Measurements from ENCODE around the gene NCAM1.

The NCAM1 gene

DNA sequence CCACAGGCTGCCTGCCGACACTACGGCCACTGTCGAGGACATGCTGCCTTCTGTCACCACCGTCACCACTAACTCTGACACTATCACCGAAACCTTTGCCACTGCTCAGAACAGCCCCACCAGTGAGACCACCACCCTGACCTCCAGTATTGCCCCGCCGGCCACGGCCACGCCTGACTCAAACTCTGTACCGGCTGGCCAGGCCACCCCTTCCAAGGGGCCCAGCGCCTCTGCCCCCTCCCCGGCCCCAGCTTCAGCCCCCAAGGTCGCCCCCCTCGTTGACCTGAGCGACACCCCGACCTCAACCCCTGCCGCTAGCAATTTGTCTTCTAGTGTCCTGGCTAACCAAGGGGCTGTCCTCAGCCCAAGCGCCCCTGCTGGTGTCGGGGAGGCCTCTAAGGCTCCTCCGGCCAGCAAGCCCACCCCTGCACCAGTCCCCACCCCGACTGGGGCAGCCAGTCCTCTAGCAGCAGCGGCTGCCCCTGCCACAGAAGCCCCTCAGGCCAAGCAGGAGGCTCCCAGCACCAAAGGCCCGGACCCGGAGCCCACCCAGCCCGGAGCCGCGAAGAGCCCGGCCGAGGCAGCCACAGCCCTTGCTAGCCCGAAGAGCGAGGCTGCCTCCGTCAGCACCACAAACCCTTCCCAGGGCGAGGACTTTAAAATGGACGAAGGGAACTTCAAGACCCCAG lies 311.9 kb downstream of the NCAM1 start:
- no peak for DNase-seq (ENCODE audit: low read depth in 2 of 3, low spot score in 2 of 3)

GRCh38 chr11:113273720-113274119 lies 312.5 kb downstream of the NCAM1 start:
- DNase-seq (ENCODE audit: low read depth in 2 of 3, low spot score in 2 of 3): no peak

- no peak for DNase-seq (ENCODE audit: low read depth in 2 of 3, low spot score in 2 of 3)
Measured at GRCh38 chr11:113274713-113275582, 313.7 kb downstream of the NCAM1 start.

GRCh38 chr11:113275602-113276001 lies 314.4 kb downstream of the NCAM1 start:
- no peak for DNase-seq (ENCODE audit: low read depth in 2 of 3, low spot score in 2 of 3)

DNA sequence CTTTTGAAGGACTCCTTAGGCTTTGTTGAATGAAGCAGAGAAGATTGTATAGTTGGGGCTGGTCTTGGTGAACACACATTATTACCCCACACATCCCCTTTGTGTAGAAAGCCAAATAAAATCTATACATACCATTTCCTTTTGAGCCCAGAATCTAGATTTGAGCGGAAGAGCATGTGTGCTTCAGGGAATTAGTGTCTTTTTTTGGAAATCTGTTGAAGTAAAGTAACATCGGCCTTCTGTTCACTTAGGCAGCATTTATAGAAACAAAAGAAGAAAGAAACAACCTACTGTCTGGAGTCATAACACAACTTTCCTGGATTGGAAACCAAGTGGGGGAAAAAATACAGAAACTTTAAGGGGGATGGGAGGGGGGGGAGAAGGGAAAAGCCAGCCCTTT lies 315.2 kb downstream of the NCAM1 start:
- DNase-seq (ENCODE audit: low read depth in 2 of 3, low spot score in 2 of 3): no peak

DNA sequence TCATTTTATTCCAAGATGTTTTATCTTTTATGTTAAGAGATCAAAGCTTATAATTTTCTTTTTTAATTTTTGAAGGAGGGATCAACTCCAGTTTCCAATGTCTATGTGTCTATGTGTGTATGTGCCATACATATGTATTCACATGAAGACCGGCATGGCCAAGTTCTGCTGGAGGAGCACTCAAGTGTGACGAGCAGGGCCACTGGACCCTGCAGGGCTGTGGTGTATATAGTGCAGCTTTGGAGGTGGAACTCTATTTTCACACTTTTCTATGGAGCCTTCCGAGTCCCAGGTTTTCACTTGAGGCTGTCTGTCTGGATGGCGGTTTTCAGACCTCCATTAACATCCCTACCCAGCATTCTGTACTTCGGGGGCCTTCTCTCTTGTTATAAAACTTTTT lies 316.7 kb downstream of the NCAM1 start:
- DNase-seq (ENCODE audit: low read depth in 2 of 3, low spot score in 2 of 3): no peak

DNA sequence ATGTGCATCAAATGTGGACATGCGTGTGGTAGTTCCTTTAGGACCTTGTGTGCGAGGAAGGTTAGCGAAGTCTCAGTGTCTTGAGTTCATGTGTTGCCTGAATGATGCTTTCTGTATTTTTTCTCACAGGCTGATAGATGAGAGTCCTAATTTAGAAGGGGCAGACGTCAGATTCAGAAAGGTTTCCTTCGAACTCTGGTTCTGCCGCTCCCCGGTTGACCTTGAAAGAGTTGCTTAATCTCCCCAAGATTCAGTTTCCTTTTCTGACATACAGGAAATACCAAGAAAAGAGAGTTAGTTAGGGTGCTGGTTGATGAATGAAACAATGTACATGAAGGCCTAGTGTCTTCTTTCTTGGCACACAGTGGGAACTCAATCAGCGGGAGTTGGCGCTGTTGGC lies 317.3 kb downstream of the NCAM1 start:
- DNase-seq (ENCODE audit: low read depth in 2 of 3, low spot score in 2 of 3): no peak

- no peak for DNase-seq (ENCODE audit: low read depth in 2 of 3, low spot score in 2 of 3)
Measured at GRCh38 chr11:113278925-113279324, 317.7 kb downstream of the NCAM1 start.

GRCh38 chr11:113279591-113279990 lies 318.4 kb downstream of the NCAM1 start:
- DNase-seq (ENCODE audit: low read depth in 2 of 3, low spot score in 2 of 3): no peak

DNA sequence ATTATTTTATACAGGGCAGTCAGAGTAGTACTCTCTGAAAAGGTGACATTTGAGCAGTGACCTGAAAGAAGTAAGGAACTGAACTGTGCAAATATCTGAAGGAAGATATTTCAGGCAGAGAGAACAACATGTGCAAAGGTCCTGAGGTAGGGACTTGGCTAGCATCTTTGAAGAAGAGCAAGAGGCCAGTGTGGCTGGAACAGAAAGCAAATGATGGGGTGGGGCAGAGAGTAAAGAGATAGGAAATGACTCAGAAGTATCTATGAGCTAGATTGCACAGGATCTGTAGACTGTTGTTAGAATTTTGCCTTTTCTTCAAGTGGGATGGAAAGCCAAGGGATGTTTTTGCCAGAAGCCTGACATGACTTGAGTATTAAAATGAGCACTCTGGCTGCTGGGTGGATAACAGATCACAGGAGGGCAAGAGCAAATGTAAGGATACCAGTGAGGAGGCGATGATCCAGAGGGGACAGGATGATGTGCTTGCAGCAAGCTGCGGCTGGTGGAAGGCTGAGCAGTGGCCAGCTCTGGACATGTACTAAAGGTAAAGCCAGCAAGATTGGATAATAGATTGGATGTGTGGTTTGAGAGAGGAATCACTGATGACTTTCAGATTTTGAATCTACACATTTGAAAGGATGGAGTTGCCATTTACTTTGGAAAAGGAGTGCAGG lies 320.0 kb downstream of the NCAM1 start:
- DNase-seq (ENCODE audit: low read depth in 2 of 3, low spot score in 2 of 3): no peak

- no peak for DNase-seq (ENCODE audit: low read depth in 2 of 3, low spot score in 2 of 3)
Measured at GRCh38 chr11:113282898-113283437, 321.7 kb downstream of the NCAM1 start.

GRCh38 chr11:113283881-113284280 lies 322.7 kb downstream of the NCAM1 start:
- DNase-seq (ENCODE audit: low read depth in 2 of 3, low spot score in 2 of 3): no peak

- DNase-seq (ENCODE audit: low read depth in 2 of 3, low spot score in 2 of 3): no peak
Measured at GRCh38 chr11:113286009-113286408, 324.8 kb downstream of the NCAM1 start.

DNA sequence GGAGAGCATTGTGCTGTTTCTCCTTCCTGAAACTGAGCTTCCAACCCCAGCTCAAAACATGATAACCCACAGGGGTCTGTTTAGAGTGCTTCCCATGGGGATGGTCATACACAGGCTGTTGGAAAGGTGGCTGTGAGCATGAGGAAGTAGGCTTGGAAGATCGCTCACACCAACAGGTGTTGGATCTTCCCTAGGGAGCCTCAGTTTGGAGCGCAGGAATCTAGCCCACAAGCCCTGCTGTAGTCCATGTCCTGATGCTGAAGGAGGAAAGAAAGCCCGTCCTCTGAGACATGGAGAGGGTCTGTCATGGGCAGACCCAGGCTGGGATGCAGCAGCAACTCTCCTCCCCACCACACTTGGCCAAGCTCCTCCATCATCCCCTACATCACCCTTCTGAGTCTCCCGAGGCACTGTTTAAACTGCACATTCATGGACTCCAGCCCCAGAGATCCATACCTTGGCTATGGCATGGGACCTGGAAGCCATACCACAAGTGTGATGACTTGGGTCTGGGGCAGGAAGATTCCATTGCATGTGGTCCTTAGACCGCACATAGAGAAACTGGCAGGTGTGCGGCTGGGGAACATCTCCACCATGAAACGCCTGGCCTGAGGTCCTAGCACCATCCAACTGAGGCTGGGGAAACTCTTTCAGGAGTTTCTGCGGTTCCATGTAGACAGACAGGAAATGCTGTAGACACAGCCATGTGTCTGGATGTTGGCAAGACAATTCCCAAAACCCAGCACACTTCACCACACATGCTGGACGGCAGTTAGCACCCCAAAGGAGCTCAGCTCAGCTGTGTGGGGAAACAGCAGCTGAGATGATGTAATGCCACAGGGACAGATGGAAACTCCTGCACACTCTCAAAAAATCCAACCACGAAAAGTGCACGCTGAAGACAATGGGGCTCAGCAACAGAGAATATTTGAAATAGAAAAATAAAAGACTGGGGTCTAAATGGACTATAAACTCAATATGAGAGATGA lies 325.6 kb downstream of the NCAM1 start:
- no peak for DNase-seq (ENCODE audit: low read depth in 2 of 3, low spot score in 2 of 3)

GRCh38 chr11:113287801-113288200 lies 326.6 kb downstream of the NCAM1 start:
- DNase-seq (ENCODE audit: low read depth in 2 of 3, low spot score in 2 of 3): no peak

DNA sequence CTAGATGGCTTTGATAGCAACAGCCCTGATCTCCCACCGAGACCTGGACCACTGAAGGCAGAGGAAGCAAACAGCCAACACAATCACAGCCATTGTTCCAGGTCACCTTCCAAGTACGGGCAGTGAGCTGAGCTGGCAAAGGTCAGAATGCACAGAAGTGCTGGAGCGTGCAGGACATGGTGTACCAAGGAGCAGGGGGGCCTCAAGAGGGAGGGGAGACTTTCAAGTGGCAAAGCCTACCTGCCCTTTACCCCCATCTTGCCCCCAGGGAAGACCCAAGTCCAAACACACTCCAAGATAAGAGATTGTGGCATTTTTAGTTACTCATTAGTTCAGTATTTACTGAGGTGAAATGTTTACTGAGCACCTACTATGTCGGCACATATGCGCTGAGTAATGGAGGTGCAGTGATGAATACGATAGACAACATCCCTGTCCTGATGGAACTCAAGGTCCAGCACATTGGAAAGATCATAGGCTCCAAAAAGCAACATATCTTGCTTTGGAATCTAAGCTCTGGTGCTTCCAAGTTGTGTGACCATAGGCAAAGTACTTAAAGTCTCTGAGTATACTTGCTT lies 327.2 kb downstream of the NCAM1 start:
- no peak for DNase-seq (ENCODE audit: low read depth in 2 of 3, low spot score in 2 of 3)

DNA sequence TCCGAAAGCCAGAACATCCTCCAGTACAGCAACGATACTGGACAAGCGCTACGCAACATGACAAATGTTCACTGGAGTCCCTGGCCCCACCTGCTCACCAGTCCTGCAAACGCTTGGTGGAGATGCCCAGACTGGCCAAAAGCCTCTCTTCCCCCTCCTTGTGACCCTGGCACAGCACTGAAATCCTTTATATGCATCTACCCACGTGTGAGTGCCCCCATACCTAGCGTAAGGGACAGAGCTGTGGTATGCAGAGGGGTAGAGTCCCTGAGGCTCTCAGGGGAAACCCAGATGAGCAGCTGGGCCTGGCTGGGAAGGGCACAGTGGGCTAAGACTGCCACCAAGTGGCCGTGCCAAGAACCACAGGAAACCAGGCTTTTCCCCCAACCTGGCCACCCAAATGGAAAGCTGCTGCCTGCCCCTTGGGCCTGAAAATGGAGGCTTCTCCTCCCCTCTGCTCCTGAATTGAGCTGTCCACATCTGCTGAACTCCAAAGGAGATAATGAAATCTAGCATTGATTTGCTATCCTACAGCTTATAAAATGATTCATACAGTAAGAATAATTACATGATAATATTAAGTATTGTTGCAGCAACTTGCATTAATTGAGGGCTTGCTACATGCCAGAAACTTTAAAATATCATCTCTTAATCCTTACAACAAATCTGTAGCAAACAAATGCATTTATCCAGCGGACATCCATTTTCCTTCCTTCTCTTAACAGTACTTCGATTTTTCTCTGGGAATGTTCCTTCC lies 328.4 kb downstream of the NCAM1 start:
- peak; percentile 31 to 37 (median 33) for DNase-seq (ENCODE audit: low read depth in 2 of 3, low spot score in 2 of 3)

- no peak for DNase-seq (ENCODE audit: low read depth in 2 of 3, low spot score in 2 of 3)
Measured at GRCh38 chr11:113293936-113294335, 332.7 kb downstream of the NCAM1 start.

DNA sequence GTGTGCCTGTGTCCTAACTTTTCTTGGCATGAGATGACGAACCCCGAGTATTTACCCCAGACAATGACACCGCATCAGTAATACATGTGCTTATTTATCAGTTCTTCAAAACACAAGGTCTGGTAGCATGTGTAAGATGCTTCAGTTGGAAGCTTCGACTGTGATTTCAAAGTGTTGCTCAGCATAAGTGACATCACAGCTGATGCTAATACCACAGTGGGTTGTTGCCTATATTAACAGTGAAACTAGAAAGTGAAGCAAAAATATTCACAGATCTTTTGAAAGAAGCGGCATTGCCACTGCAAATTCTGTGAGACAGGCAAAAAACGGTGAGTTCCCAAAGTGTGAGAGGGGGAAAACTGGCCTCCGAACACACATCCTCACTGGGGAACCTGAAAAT lies 334.8 kb downstream of the NCAM1 start:
- no peak for DNase-seq (ENCODE audit: low read depth in 2 of 3, low spot score in 2 of 3)
